ENCODE results near the gene PELI2. TPM values are rescaled to one million over a fixed set of nuclear protein-coding genes. Genes with fewer than 3 reads are reported as not detected.
A peak's percentile ranks its signal among the peaks of the same experiment; 100 is the strongest.
"Not testable (repeated sequence)": the region's sequence is repeated elsewhere in the genome, so short reads cannot be mapped to it uniquely, and the experiment has no call there.

PELI2 gene
- total RNA-seq, 1 experiment from 2014 or later, result 3.1 TPM

- no peak for DNase-seq (ENCODE audit: low spot score)
Observed at GRCh38 chr14:56143025-56143424, 24.8 kb downstream of the PELI2 start.

GRCh38 chr14:56144176-56144575 lies 26.0 kb downstream of the PELI2 start:
- DNase-seq (ENCODE audit: low spot score), result no peak

DNA sequence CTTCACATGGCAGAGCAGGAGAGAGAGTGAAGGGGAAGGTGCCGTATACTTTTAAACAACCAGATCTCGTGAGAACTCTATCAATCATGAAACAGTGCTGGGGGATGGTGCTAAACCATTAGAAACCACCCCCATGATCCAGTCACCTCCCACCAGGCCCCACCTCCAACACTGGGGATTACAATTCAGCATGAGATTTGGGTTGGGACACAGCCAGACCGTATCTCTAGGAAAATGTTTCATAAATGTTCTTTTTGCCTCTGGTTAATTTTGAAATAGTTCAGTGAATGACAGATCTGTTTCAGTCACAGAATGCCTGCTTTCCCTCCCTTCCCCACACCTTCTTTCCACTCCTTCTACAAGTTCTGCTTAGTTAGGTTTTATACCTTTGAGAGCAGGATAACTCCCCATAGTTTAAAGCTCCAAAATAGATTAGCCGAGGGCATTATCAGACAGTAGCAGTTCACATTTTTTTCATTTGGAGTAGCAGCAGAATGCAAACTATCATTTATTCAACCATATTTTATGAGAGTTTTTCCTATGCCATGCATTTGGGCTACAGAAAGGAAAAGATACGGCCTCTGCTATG lies 27.1 kb downstream of the PELI2 start:
- DNase-seq (ENCODE audit: low spot score), result no peak

GRCh38 chr14:56145965-56146364 lies 27.8 kb downstream of the PELI2 start:
- no peak for DNase-seq (ENCODE audit: low spot score)

DNA sequence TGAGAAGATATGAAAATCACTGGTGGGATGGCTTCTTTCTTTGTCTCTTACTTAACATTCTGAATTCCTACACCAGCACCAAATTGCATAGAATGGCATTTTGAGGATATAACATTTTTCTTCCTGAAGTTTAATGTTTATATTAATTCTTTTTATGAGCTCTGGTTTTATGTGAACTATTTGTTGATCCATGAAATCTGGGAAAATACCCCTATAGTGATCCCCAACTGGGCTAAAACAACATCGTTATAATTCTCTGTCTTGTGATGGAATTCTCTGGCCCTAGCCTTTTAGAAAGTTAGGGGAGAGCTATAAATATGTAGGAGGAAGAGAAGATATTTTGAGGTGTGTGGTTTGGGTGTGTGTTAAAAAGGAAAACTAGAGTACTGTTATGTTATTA lies 29.2 kb downstream of the PELI2 start:
- no peak for DNase-seq (ENCODE audit: low spot score)

GRCh38 chr14:56147986-56148901 lies 30.0 kb downstream of the PELI2 start:
- DNase-seq (ENCODE audit: low spot score), result peak; percentile 5

GRCh38 chr14:56149151-56149550 lies 30.9 kb downstream of the PELI2 start:
- no peak for DNase-seq (ENCODE audit: low spot score)

GRCh38 chr14:56149995-56150394 lies 31.8 kb downstream of the PELI2 start:
- DNase-seq (ENCODE audit: low spot score), result no peak

- DNase-seq (ENCODE audit: low spot score), result no peak
Observed at GRCh38 chr14:56150645-56151345, 32.6 kb downstream of the PELI2 start.

- DNase-seq (ENCODE audit: low spot score), result no peak
Observed at GRCh38 chr14:56152221-56152620, 34.0 kb downstream of the PELI2 start.

DNA sequence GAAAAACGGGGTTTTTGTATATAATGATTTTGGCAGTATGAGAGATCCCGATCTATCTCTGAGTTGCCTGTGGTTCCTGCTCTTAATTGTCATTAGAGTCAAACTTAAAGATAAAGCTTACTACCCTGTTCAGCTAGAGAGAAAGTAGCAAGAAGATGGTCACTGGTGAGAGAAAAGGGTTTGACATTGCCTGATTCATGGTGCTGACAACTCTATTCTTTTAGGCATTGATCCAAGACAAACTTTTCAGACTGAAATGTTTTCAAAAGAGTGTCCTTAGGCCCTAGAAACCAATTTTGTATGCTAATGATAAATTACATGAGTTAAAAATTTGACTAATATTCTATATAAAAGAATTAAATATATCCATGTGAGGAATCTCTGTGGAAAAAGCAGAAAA lies 35.1 kb downstream of the PELI2 start:
- no peak for DNase-seq (ENCODE audit: low spot score)

DNA sequence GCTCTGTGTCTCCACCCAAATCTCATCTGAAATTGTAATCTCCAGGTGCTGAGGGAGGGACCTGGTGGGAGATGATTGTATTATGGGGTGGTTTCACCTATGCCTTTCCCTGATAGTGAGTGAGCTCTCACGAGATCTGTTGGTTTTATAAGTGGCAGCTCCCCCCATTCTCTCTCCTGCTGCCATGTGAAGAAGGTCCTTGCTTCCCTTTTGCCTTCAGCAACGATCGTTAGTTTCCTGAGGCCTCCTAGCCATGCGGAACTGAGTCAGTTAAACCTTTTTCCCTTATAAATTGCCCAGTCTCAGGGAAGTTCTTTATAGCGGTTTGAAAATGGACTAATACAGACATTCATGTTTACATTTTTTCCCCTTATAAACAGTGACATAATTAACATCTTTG lies 36.1 kb downstream of the PELI2 start:
- DNase-seq (ENCODE audit: low spot score), result no peak

DNA sequence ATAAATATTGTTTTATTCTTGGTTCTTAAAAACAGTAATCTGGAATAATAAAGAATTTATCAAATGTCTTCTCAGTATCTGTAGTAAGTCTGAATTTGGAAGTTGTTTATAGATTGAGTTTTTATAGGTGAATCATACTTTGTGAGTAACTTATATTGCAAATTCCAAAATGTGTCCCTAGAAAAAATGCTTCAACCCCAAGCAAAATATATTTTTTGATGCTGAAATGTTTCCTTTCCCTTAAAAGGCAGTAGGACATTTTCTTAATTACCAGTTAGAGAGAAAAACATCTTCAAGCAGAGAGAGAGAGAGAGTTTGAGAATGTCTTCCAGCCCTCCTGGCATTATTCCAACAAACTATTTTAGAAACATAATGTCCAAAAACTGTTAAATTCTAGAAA lies 37.9 kb downstream of the PELI2 start:
- DNase-seq (ENCODE audit: low spot score), result no peak

DNA sequence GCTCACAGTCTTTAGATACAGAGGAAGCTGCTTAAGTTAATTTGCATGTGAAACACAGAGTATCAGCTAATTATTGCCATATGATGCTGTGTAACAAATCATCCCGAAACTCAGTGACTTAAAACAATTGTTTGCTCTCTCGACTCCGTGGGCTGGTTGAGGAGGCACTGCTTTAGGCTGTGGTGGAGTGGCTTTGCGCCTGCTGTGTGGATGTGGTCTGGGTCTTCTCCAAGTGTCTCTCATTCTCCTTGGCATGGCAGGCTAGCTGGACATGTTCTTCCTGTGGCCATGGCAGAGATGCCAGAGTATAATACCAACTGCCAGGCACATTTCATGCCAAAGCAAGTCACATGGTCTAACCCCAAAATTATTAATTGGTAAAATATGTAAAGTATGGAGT lies 40.9 kb downstream of the PELI2 start:
- no peak for DNase-seq (ENCODE audit: low spot score)

DNA sequence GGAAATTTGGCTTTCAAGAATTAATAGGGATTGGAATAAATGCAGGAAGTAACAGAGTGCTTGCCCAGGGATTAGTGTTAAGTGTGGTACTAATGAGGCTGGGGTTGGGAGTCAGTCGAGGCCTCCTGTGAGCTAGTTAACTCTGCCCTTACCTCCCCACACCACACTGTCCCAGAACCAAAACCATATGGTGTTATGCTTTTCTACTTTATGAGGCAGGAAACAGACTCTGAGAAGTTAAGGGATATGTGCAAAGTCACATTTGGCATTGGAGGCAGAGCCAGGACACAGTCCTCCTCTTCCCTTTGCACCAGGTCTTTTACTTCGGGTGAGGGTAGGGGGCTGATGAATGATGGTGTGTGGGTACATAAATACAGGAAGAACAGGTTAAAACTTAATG lies 41.9 kb downstream of the PELI2 start:
- no peak for DNase-seq (ENCODE audit: low spot score)

DNA sequence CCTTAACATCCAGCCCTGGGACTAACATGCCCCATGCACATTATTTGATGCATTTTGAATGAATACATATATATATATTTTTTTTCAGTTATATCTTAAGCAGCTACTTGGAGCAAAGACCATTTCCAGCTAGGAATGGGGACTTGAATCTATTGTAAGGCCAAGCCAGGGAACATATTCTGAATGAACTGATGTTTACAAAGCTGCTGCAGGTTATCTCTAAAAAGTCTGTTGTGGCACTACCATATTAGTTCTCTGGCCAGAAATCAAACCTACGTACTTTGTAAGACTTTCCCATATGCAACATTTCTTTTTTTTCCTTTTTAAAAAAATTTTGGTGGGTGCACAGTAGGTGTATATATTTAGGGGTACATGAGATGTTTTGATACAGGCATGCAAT lies 43.4 kb downstream of the PELI2 start:
- no peak for DNase-seq (ENCODE audit: low spot score)

DNA sequence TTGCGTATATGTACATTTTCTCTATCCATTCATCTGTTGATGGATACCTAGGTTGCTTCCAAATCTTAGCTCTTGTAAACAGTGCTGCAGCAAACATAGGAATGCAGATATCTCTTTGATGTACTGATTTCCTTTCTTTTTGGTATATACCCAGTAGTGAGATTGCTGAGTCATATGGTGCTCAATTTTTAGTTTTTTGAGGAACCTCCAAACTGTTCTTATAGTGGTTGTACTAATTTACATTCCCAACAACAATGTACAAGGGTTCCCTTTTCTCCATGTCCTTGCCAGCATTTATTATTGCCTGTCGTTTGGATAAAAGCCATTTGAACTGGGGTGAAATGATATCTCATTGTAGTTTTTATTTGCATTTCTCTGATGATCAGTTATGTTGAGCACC lies 44.3 kb downstream of the PELI2 start:
- no peak for DNase-seq (ENCODE audit: low spot score)

DNA sequence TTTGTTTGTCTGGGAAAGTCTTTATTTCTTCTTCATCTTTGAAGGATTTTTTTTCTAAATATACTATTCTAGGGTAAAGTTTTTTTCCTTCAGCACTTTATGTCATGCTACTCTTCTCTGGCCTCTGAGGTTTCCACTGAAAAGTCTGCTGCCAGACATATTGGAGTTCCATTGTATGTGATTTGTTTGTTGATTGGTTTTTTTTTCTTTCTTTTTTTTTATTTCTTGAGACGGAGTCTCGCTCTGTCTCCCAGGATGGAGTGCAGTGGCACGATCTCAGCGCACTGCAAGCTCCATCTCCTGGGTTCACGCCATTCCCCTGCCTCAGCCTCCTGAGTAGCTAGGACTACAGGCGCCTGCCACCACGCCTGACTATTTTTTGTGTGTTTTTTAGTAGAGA lies 48.4 kb downstream of the PELI2 start:
- DNase-seq (ENCODE audit: low spot score), result not testable (repeated sequence)

- DNase-seq (ENCODE audit: low spot score), result no peak
Observed at GRCh38 chr14:56168007-56168616, 49.9 kb downstream of the PELI2 start.

GRCh38 chr14:56170028-56170427 lies 51.8 kb downstream of the PELI2 start:
- no peak for DNase-seq (ENCODE audit: low spot score)

DNA sequence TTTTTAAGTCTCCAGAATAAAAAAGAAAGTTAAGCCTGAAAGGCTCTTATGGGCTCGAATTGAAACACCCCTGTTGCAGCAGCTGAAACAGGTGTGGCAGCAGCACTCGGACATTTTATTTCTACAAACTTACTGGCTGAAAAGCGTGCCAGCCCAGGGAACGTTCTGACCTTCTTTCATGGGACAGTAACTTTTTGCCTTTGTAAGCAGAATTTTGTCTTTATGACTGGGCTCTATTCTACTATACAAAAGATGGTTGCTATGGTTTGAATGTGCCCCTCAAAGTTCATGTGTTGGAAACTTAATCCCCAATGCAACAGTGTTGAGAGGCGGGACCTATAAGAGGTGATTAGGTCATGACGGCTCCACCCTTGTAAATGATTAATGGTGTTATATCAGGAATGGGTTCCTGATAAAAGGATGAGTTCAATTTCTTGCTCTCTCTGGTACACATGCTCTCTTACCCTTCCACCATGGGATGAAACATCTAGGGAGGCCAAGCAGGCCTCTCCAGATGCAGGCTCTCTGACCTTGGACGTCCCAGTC lies 52.7 kb downstream of the PELI2 start:
- no peak for DNase-seq (ENCODE audit: low spot score)

- no peak for DNase-seq (ENCODE audit: low spot score)
Observed at GRCh38 chr14:56172074-56172473, 53.9 kb downstream of the PELI2 start.

All from HT-29 (cell line).